Measurements from ENCODE around the gene ZC3H14. TPM values are rescaled to one million over a fixed set of nuclear protein-coding genes. Genes with fewer than 3 reads are reported as not detected.

The ZC3H14 gene
- total and polyA plus RNA-seq, 2 experiments from 2014 or later: 39.9 to 68.4 TPM

DNA sequence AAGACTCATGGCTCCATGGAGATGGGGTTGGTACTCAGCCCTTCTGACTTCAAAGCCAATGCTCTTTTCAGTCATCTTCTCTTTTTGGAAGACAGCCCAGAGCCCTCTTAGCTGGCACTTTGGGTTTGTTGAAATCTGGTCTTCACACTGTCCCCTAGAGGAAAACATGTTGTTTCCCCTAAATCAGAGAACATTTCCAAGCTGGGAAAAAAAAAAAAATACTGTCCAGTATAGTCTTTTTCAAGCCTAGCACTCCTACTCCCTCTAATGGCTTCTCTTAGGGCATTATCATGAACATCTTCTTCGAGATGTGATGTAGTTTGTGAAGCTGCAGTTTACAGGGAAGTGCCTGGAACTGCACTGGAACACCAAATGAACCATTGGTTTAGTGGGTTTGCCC lies 3.0 kb upstream of the ZC3H14 start:
- no peaks in the 10 kb centered on the region for H3K36me3 ChIP-seq (replicated peaks; ENCODE audit: insufficient read depth, low read depth)
- no peaks in the 10 kb centered on the region for H3K9me3 ChIP-seq (ENCODE audit: low read depth)
- H4K20me1 ChIP-seq (ENCODE audit: insufficient read depth, poor library complexity, severe bottlenecking): peaks cover 15% of the 10 kb centered on the region
- no peak overlapping the region for H2AFZ ChIP-seq
- no peaks in the 10 kb centered on the region for H3K9me2 ChIP-seq (replicated peaks; ENCODE audit: insufficient read depth)
- peaks cover 18% of the 10 kb centered on the region for H3K79me2 ChIP-seq
- H3K4me3 ChIP-seq: no peak overlapping the region
- no peaks in the 10 kb centered on the region for H3K27me3 ChIP-seq
- no peak overlapping the region for H3K4me2 ChIP-seq
- DNase-seq (ENCODE audit: low spot score): peak; percentile 49
- WGBS (ENCODE audit: low lambda C conversion rate, missing lambda C conversion rate): 0% methylated on average over 1 of the region's 1 CpG
- no peak for TF ChIP-seq EZH2phosphoT487 (IDR thresholded peaks at IDR 0.05; ENCODE audit: low read depth, severe bottlenecking, unreplicated experiment)
- TF ChIP-seq, protein P1, sequence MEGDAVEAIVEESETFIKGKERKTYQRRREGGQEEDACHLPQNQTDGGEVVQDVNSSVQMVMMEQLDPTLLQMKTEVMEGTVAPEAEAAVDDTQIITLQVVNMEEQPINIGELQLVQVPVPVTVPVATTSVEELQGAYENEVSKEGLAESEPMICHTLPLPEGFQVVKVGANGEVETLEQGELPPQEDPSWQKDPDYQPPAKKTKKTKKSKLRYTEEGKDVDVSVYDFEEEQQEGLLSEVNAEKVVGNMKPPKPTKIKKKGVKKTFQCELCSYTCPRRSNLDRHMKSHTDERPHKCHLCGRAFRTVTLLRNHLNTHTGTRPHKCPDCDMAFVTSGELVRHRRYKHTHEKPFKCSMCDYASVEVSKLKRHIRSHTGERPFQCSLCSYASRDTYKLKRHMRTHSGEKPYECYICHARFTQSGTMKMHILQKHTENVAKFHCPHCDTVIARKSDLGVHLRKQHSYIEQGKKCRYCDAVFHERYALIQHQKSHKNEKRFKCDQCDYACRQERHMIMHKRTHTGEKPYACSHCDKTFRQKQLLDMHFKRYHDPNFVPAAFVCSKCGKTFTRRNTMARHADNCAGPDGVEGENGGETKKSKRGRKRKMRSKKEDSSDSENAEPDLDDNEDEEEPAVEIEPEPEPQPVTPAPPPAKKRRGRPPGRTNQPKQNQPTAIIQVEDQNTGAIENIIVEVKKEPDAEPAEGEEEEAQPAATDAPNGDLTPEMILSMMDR (IDR thresholded peaks at IDR 0.05; ENCODE audit: poor library complexity): peak; percentile 58
- no peak overlapping the region for H3K27ac ChIP-seq
- peaks cover 11% of the 10 kb centered on the region for H3K4me1 ChIP-seq (ENCODE audit: insufficient read depth)

DNA sequence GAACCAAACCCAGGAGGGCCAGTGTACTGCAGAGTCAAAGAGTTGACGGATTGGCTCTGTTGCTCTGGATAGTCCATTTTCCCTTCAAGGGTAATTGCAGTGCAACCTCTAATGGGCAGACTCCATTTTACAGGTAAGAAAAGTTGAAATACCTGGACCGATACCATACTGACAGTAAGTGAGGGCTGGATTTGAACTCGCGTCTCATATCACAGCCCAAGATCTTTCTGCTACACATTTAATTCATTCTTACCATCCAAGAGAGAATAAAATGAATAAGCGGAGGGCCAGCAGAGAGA lies 356 bp upstream of the ZC3H14 start:
- Histone ChIP-seq H4K20me1 (ENCODE audit: insufficient read depth, poor library complexity, severe bottlenecking) (peaks cover 21% of the 10 kb centered on the region), H3K36me3 (replicated peaks; ENCODE audit: insufficient read depth, low read depth) (no peaks in the 10 kb centered on the region), H3K27me3 (no peaks in the 10 kb centered on the region), H3K27ac (no peak overlapping the region), H2AFZ (peak overlapping the region; percentile 91), H3K9me2 (replicated peaks; ENCODE audit: insufficient read depth) (no peaks in the 10 kb centered on the region), H3K4me3 (peak overlapping the region; percentile 82), H3K9me3 (ENCODE audit: low read depth) (no peaks in the 10 kb centered on the region), H3K79me2 (peaks cover 40% of the 10 kb centered on the region), H3K4me2 (peak overlapping the region; percentile 92), H3K4me1 (ENCODE audit: insufficient read depth) (peaks cover 13% of the 10 kb centered on the region)
- TF ChIP-seq EZH2 (IDR thresholded peaks at IDR 0.05; ENCODE audit: borderline replicate concordance) (no peak), EZH2phosphoT487 (IDR thresholded peaks at IDR 0.05; ENCODE audit: low read depth, severe bottlenecking, unreplicated experiment) (no peak)
- TF ChIP-seq, protein P1 (IDR thresholded peaks at IDR 0.05; ENCODE audit: poor library complexity): no peak
- WGBS (ENCODE audit: low lambda C conversion rate, missing lambda C conversion rate): 31% methylated on average over 5 of the region's 5 CpGs
- DNase-seq (ENCODE audit: low spot score): no peak

DNA sequence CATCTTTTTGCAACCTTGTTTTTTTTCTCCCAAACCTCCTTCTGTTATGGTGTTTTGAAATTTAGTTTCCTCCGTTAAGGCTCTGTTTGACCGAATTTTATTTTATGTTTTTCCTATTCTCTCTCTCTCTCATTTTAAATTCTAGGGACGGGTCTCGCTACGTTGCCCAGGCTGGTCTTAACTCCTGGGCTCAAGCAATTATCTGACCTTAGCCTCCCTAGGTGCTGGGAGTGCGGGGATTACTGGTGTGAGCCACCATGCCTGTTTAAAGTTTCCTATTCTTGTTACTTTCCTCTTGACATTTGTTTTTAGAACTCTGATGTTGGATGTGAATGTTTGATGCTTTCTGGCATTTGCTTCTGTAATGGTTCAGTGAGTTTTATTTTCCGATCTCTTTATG lies 1.0 kb downstream of the ZC3H14 start:
- peak overlapping the region; percentile 92 for H3K4me2 ChIP-seq
- no peaks in the 10 kb centered on the region for H3K9me3 ChIP-seq (ENCODE audit: low read depth)
- peak overlapping the region; percentile 93 for H3K27ac ChIP-seq
- no peak for TF ChIP-seq EZH2phosphoT487 (IDR thresholded peaks at IDR 0.05; ENCODE audit: low read depth, severe bottlenecking, unreplicated experiment)
- TF ChIP-seq, protein P1 (IDR thresholded peaks at IDR 0.05; ENCODE audit: poor library complexity): no peak
- no peak for TF ChIP-seq EZH2 (IDR thresholded peaks at IDR 0.05; ENCODE audit: borderline replicate concordance)
- 20% methylated on average over 7 of the region's 7 CpGs for WGBS (ENCODE audit: low lambda C conversion rate, missing lambda C conversion rate)
- peaks cover 54% of the 10 kb centered on the region for H3K79me2 ChIP-seq
- H3K27me3 ChIP-seq: no peaks in the 10 kb centered on the region
- no peak for DNase-seq (ENCODE audit: low spot score)
- no peaks in the 10 kb centered on the region for H3K36me3 ChIP-seq (replicated peaks; ENCODE audit: insufficient read depth, low read depth)
- H3K9me2 ChIP-seq (replicated peaks; ENCODE audit: insufficient read depth): no peaks in the 10 kb centered on the region
- peaks cover 21% of the 10 kb centered on the region for H4K20me1 ChIP-seq (ENCODE audit: insufficient read depth, poor library complexity, severe bottlenecking)
- H2AFZ ChIP-seq: no peak overlapping the region
- H3K4me1 ChIP-seq (ENCODE audit: insufficient read depth): peaks cover 13% of the 10 kb centered on the region
- peak overlapping the region; percentile 82 for H3K4me3 ChIP-seq

DNA sequence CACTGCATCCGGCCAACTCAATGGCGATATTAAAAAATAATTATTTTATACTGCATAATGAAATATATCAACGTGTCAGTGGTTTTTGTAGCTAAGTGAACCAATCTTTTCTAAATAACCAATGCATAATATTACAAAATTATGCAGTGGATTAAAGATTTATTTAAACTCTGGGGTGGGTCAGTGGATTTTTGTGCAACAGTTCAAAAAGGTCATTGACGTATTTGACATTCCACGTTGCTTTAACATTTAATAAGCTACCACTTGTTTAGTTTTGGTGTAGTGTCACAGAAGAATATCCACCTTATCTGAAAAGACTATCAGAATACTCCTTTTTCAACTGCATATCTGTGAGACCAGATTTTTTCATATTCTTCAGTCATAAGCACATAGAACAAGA lies 2.6 kb downstream of the ZC3H14 start:
- peaks cover 62% of the 10 kb centered on the region for H3K79me2 ChIP-seq
- H2AFZ ChIP-seq: no peak overlapping the region
- H3K27ac ChIP-seq: no peak overlapping the region
- peaks cover 21% of the 10 kb centered on the region for H4K20me1 ChIP-seq (ENCODE audit: insufficient read depth, poor library complexity, severe bottlenecking)
- H3K9me2 ChIP-seq (replicated peaks; ENCODE audit: insufficient read depth): no peaks in the 10 kb centered on the region
- TF ChIP-seq EZH2 (IDR thresholded peaks at IDR 0.05; ENCODE audit: borderline replicate concordance): no peak
- TF ChIP-seq, protein P1 (IDR thresholded peaks at IDR 0.05; ENCODE audit: poor library complexity): no peak
- H3K9me3 ChIP-seq (ENCODE audit: low read depth): no peaks in the 10 kb centered on the region
- H3K4me1 ChIP-seq (ENCODE audit: insufficient read depth): peaks cover 13% of the 10 kb centered on the region
- H3K27me3 ChIP-seq: no peaks in the 10 kb centered on the region
- DNase-seq (ENCODE audit: low spot score): no peak
- H3K4me2 ChIP-seq: no peak overlapping the region
- no peak overlapping the region for H3K4me3 ChIP-seq
- H3K36me3 ChIP-seq (replicated peaks; ENCODE audit: insufficient read depth, low read depth): no peaks in the 10 kb centered on the region
- WGBS (ENCODE audit: low lambda C conversion rate, missing lambda C conversion rate): 92% methylated on average over 5 of the region's 5 CpGs
